Esophagus squamous epithelium (tissue), 4 donors: Measurements from ENCODE around the gene TSEN54.

Experiments used
- POLR2A ChIP-seq, 4 donors: fragments of 450-650 bp; IDR thresholded peaks; one replicate each; pipeline ENCODE4 v1.6.1; 2017; ENCODE audit warnings: antibody characterized with exemption in 4 of 4, mild to moderate bottlenecking in 4 of 4, moderate library complexity in 3 of 4
- TF ChIP-seq, protein P1 (sequence below), 6 experiments: fragments of 450-650 bp in 4 of 6; fragments of 200-600 bp in 2 of 6; sonication (generic) in 2 of 6; IDR thresholded peaks; one replicate each; pipeline ENCODE4 v1.5.1; 2016 to 2019; ENCODE audit warnings: antibody characterized with exemption in 6 of 6, mild to moderate bottlenecking in 4 of 6, moderate library complexity in 4 of 6

DNA sequence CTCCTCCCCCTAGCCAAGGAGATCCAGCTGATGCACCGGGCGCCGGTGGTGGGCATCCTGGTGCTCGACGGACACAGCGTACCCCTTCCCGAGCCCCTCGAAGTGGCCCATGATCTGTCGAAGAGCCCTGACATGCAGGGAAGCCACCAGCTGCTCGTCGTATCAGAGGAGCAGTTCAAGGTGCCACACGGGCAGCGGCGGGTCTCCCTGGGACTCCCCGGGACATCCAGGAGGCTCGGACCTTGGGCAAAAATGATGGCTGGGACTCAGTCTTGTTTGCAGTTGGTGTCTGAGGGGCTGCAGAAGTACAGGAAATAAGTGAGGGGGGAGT is 55.5 kb downstream of the TSEN54 start:
- TF ChIP-seq, protein P1, sequence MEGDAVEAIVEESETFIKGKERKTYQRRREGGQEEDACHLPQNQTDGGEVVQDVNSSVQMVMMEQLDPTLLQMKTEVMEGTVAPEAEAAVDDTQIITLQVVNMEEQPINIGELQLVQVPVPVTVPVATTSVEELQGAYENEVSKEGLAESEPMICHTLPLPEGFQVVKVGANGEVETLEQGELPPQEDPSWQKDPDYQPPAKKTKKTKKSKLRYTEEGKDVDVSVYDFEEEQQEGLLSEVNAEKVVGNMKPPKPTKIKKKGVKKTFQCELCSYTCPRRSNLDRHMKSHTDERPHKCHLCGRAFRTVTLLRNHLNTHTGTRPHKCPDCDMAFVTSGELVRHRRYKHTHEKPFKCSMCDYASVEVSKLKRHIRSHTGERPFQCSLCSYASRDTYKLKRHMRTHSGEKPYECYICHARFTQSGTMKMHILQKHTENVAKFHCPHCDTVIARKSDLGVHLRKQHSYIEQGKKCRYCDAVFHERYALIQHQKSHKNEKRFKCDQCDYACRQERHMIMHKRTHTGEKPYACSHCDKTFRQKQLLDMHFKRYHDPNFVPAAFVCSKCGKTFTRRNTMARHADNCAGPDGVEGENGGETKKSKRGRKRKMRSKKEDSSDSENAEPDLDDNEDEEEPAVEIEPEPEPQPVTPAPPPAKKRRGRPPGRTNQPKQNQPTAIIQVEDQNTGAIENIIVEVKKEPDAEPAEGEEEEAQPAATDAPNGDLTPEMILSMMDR (IDR thresholded peaks at IDR 0.05) = no peak
- TF ChIP-seq POLR2A (IDR thresholded peaks at IDR 0.05) = no peak
